ENCODE results near the gene PYGB.
"Not testable (repeated sequence)": the region's sequence is repeated elsewhere in the genome, so short reads cannot be mapped to it uniquely, and the experiment has no call there.

Gene PYGB

GRCh38 chr20:25309395-25310267 is 61.7 kb downstream of the PYGB start:
- H3K27ac ChIP-seq = peak overlapping the region; percentile 80

GRCh38 chr20:25310268-25310920 is 62.5 kb downstream of the PYGB start:
- TF ChIP-seq ZFX (IDR thresholded peaks at IDR 0.05) (no peak), CTCF (conservative IDR thresholded peaks at IDR 0.05) (peak; percentile 86)
- H3K27ac ChIP-seq = peak overlapping the region; percentile 80

More at GRCh38 chr20:25309395-25310267, 61.7 kb downstream of the PYGB start:
- TF ChIP-seq CTCF (conservative IDR thresholded peaks at IDR 0.05) (no peak), ZFX (IDR thresholded peaks at IDR 0.05) (no peak)

GRCh38 chr20:25310921-25311728 is 63.2 kb downstream of the PYGB start:
- TF ChIP-seq CTCF (conservative IDR thresholded peaks at IDR 0.05) = no peak
- TF ChIP-seq ZFX (IDR thresholded peaks at IDR 0.05) = no peak
- H3K27ac ChIP-seq = peak overlapping the region; percentile 80

- H3K27ac ChIP-seq = not testable (repeated sequence)
These were observed 64.8 kb downstream of the PYGB start for GRCh38 chr20:25312716-25313115.

GRCh38 chr20:25313593-25313992 is 65.7 kb downstream of the PYGB start:
- H3K27ac ChIP-seq = no peak overlapping the region
- no peak for TF ChIP-seq ZFX (IDR thresholded peaks at IDR 0.05)
- no peak for TF ChIP-seq CTCF (conservative IDR thresholded peaks at IDR 0.05)

- H3K27ac ChIP-seq = no peak overlapping the region
- TF ChIP-seq CTCF (conservative IDR thresholded peaks at IDR 0.05) (no peak), ZFX (IDR thresholded peaks at IDR 0.05) (no peak)
These were observed 66.9 kb downstream of the PYGB start for GRCh38 chr20:25314497-25315417.

All from C4-2B (cell line).